T-helper 1 cell treated with Interleukin-12 subunit alpha and Interleukin-12 subunit beta and Interleukin-4 antibody, amounts not matched to agents 30 μg/mL and 1 μg/mL, for 36 hours (primary cell): Measurements from ENCODE around the gene AP2M1.

Experiments used
- H3K27ac Mint-ChIP-seq: one replicate; pipeline ENCODE4 v1.8.0; 2021; ENCODE audit warnings: mild to moderate bottlenecking, mixed read lengths
- H3K27me3 Mint-ChIP-seq: one replicate; pipeline ENCODE4 v1.8.0; 2021; ENCODE audit warnings: low read depth, mixed read lengths
- H3K36me3 Mint-ChIP-seq: one replicate; pipeline ENCODE4 v1.8.0; 2021; ENCODE audit warnings: low read depth, mixed read lengths
- H3K4me1 Mint-ChIP-seq: one replicate; pipeline ENCODE4 v1.8.0; 2021; ENCODE audit warnings: low read depth, mixed read lengths
- H3K4me3 Mint-ChIP-seq: one replicate; pipeline ENCODE4 v1.8.0; 2021; ENCODE audit warnings: mild to moderate bottlenecking, moderate library complexity, mixed read lengths
- H3K9me3 Mint-ChIP-seq: one replicate; pipeline ENCODE4 v1.8.0; 2021; ENCODE audit warnings: mixed read lengths

The AP2M1 gene

GRCh38 chr3:184209146-184209923 lies 34.7 kb downstream of the AP2M1 start:
- H3K27me3 Mint-ChIP-seq: peaks cover 24% of the 10 kb centered on the region

GRCh38 chr3:184211297-184211696 lies 36.6 kb downstream of the AP2M1 start:
- Mint-ChIP-seq H3K36me3 (no peaks in the 10 kb centered on the region), H3K4me1 (no peaks in the 10 kb centered on the region), H3K4me3 (no peak overlapping the region), H3K9me3 (no peaks in the 10 kb centered on the region), H3K27ac (no peak overlapping the region), H3K27me3 (peaks cover 24% of the 10 kb centered on the region)

More at GRCh38 chr3:184209146-184209923, 34.7 kb downstream of the AP2M1 start:
- Mint-ChIP-seq H3K4me1 (no peaks in the 10 kb centered on the region), H3K36me3 (no peaks in the 10 kb centered on the region), H3K27ac (no peak overlapping the region), H3K4me3 (no peak overlapping the region), H3K9me3 (no peaks in the 10 kb centered on the region)

GRCh38 chr3:184211718-184212117 lies 37.1 kb downstream of the AP2M1 start:
- no peak overlapping the region for H3K27ac Mint-ChIP-seq

GRCh38 chr3:184218814-184219213 lies 44.2 kb downstream of the AP2M1 start:
- peaks cover 10% of the 10 kb centered on the region for H3K27me3 Mint-ChIP-seq
- no peaks in the 10 kb centered on the region for H3K4me1 Mint-ChIP-seq
- H3K27ac Mint-ChIP-seq: no peak overlapping the region
- H3K9me3 Mint-ChIP-seq: no peaks in the 10 kb centered on the region
- no peak overlapping the region for H3K4me3 Mint-ChIP-seq
- no peaks in the 10 kb centered on the region for H3K36me3 Mint-ChIP-seq

More at GRCh38 chr3:184211718-184212117, 37.1 kb downstream of the AP2M1 start:
- Mint-ChIP-seq H3K9me3 (no peaks in the 10 kb centered on the region), H3K4me3 (no peak overlapping the region), H3K4me1 (no peaks in the 10 kb centered on the region), H3K27me3 (peaks cover 19% of the 10 kb centered on the region), H3K36me3 (no peaks in the 10 kb centered on the region)

- no peak overlapping the region for H3K4me3 Mint-ChIP-seq
- H3K9me3 Mint-ChIP-seq: no peaks in the 10 kb centered on the region
- no peaks in the 10 kb centered on the region for H3K4me1 Mint-ChIP-seq
- H3K27ac Mint-ChIP-seq: no peak overlapping the region
- no peaks in the 10 kb centered on the region for H3K36me3 Mint-ChIP-seq
- H3K27me3 Mint-ChIP-seq: peaks cover 26% of the 10 kb centered on the region
These were observed 47.9 kb downstream of the AP2M1 start for GRCh38 chr3:184222521-184222920.

GRCh38 chr3:184223946-184224345 lies 49.3 kb downstream of the AP2M1 start:
- Mint-ChIP-seq H3K9me3 (no peaks in the 10 kb centered on the region), H3K27me3 (peaks cover 41% of the 10 kb centered on the region), H3K4me3 (no peak overlapping the region), H3K4me1 (peaks cover 4% of the 10 kb centered on the region), H3K27ac (no peak overlapping the region), H3K36me3 (no peaks in the 10 kb centered on the region)

- Mint-ChIP-seq H3K4me3 (no peak overlapping the region), H3K9me3 (no peaks in the 10 kb centered on the region), H3K36me3 (no peaks in the 10 kb centered on the region), H3K4me1 (peaks cover 12% of the 10 kb centered on the region), H3K27ac (no peak overlapping the region), H3K27me3 (peaks cover 65% of the 10 kb centered on the region)
These were observed 52.9 kb downstream of the AP2M1 start for GRCh38 chr3:184227481-184227935.

GRCh38 chr3:184228376-184229137 lies 53.9 kb downstream of the AP2M1 start:
- Mint-ChIP-seq H3K27me3 (peaks cover 71% of the 10 kb centered on the region), H3K36me3 (no peaks in the 10 kb centered on the region)

GRCh38 chr3:184229394-184230080 lies 54.9 kb downstream of the AP2M1 start, which contains the start of gene VWA5B2:
VWA5B2 (plus strand) TSS chr3:184229585; CDS start chr3:184230529, 944 bp downstream.
- Mint-ChIP-seq H3K9me3 (no peaks in the 10 kb centered on the region), H3K27ac (no peak within 1 kb of the TSS), H3K27me3 (peaks cover 65% of the 10 kb centered on the region), H3K36me3 (no peaks in the 10 kb centered on the region), H3K4me1 (peaks cover 12% of the 10 kb centered on the region), H3K4me3 (peak within 1 kb of the TSS; percentile 28)

More at GRCh38 chr3:184228376-184229137, 53.9 kb downstream of the AP2M1 start:
- Mint-ChIP-seq H3K4me1 (peaks cover 12% of the 10 kb centered on the region), H3K9me3 (no peaks in the 10 kb centered on the region), H3K4me3 (peak overlapping the region; percentile 28), H3K27ac (no peak overlapping the region)

GRCh38 chr3:184230081-184230602 lies 55.5 kb downstream of the AP2M1 start:
- H3K27ac Mint-ChIP-seq: no peak overlapping the region
- no peaks in the 10 kb centered on the region for H3K9me3 Mint-ChIP-seq
- H3K36me3 Mint-ChIP-seq: no peaks in the 10 kb centered on the region
- no peak overlapping the region for H3K4me3 Mint-ChIP-seq
- peaks cover 64% of the 10 kb centered on the region for H3K27me3 Mint-ChIP-seq
- H3K4me1 Mint-ChIP-seq: peaks cover 12% of the 10 kb centered on the region

- no peak overlapping the region for H3K27ac Mint-ChIP-seq
- no peaks in the 10 kb centered on the region for H3K9me3 Mint-ChIP-seq
- peak overlapping the region; percentile 57 for H3K4me3 Mint-ChIP-seq
- peaks cover 12% of the 10 kb centered on the region for H3K4me1 Mint-ChIP-seq
- no peaks in the 10 kb centered on the region for H3K36me3 Mint-ChIP-seq
- H3K27me3 Mint-ChIP-seq: peaks cover 59% of the 10 kb centered on the region
These were observed 56.2 kb downstream of the AP2M1 start for GRCh38 chr3:184230603-184231528.

- Mint-ChIP-seq H3K4me1 (peaks cover 12% of the 10 kb centered on the region), H3K36me3 (no peaks in the 10 kb centered on the region), H3K9me3 (no peaks in the 10 kb centered on the region), H3K27me3 (peaks cover 51% of the 10 kb centered on the region), H3K27ac (no peak overlapping the region), H3K4me3 (peak overlapping the region; percentile 57)
These were observed 57.0 kb downstream of the AP2M1 start for GRCh38 chr3:184231671-184232070.

GRCh38 chr3:184233127-184233843 lies 58.6 kb downstream of the AP2M1 start:
- H3K4me1 Mint-ChIP-seq: peaks cover 12% of the 10 kb centered on the region
- no peak overlapping the region for H3K4me3 Mint-ChIP-seq
- no peaks in the 10 kb centered on the region for H3K9me3 Mint-ChIP-seq

More at GRCh38 chr3:184233127-184233843, 58.6 kb downstream of the AP2M1 start:
- peaks cover 37% of the 10 kb centered on the region for H3K27me3 Mint-ChIP-seq
- no peak overlapping the region for H3K27ac Mint-ChIP-seq
- H3K36me3 Mint-ChIP-seq: no peaks in the 10 kb centered on the region
